Activated CD8-positive, alpha-beta T cell treated with anti-CD3 and anti-CD28 coated beads for 36 hours (primary cell): ENCODE measurements around the gene TOPORS. TPM values are rescaled to one million over a fixed set of nuclear protein-coding genes. Genes with fewer than 3 reads are reported as not detected.
A peak's percentile ranks its signal among the peaks of the same experiment; 100 is the strongest.
"Not testable (repeated sequence)": the region's sequence is repeated elsewhere in the genome, so short reads cannot be mapped to it uniquely, and the experiment has no call there.

Experiments
- ATAC-seq: fragments of 200-7000 bp; cut with Tn5 transposase; one replicate; pipeline ENCODE4 v1.10.0; 2021; ENCODE audit warnings: mild to moderate bottlenecking, moderate library complexity
- CTCF ChIA-PET: fragments of 350-600 bp; sonication (Branson Sonifier 250); formaldehyde crosslinking; loops from one replicate; lab custom pipeline; 2021; ENCODE audit warnings: antibody characterized with exemption; lab: Charles Lee
- POLR2A ChIA-PET: fragments of 350-600 bp; sonication (Branson Sonifier 250); formaldehyde crosslinking; loops from one replicate; lab custom pipeline; 2021; ENCODE audit warnings: antibody characterized with exemption; lab: Charles Lee
- DNase-seq: peaks from one replicate; pipeline ENCODE4 v3.0.0-alpha.2; 2020
- H3K27ac Mint-ChIP-seq: one replicate; pipeline ENCODE4 v1.8.0; 2021; ENCODE audit warnings: mild to moderate bottlenecking, mixed read lengths
- H3K27me3 Mint-ChIP-seq: one replicate; pipeline ENCODE4 v1.8.0; 2021; ENCODE audit warnings: mixed read lengths
- H3K36me3 Mint-ChIP-seq: one replicate; pipeline ENCODE4 v1.8.0; 2021; ENCODE audit warnings: low read depth, mixed read lengths
- H3K4me1 Mint-ChIP-seq: one replicate; pipeline ENCODE4 v1.8.0; 2021; ENCODE audit warnings: low read depth, mixed read lengths
- H3K4me3 Mint-ChIP-seq: one replicate; pipeline ENCODE4 v1.8.0; 2021; ENCODE audit warnings: mild to moderate bottlenecking, moderate library complexity, mixed read lengths
- H3K9me3 Mint-ChIP-seq: one replicate; pipeline ENCODE4 v1.8.0; 2021; ENCODE audit warnings: mixed read lengths
- CTCF ChIP-seq: fragments of 200-600 bp; IDR thresholded peaks from one replicate; pipeline ENCODE4 v1.8.0; 2022; ENCODE audit warnings: antibody characterized with exemption, mild to moderate bottlenecking
- intact Hi-C: fragments of 100-400 bp; cut with micrococcal nuclease; formaldehyde crosslinking; loops from one replicate; pipeline ENCODE4 v1.10.0; 2022
- total RNA-seq, 2 experiments: library from RNA; stranded (reverse); gene quantifications; one replicate each; pipeline ENCODE4 v1.2.3, GENCODE V29; 2021

Gene TOPORS
- total RNA-seq, 2 experiments from 2014 or later, result 13.3 to 14.2 TPM

- TF ChIP-seq CTCF, result no peak
- no peak for ATAC-seq
- ChIA-PET CTCF (interaction anchor here (0.9 to 3.8 kb wide), 6 partner anchors 11 to 175 kb away, joined by 3 to 26 read pairs (median 10); partner anchors contain the start of genes NDUFB6 and RIGI), POLR2A (interaction anchor here (0.8 kb wide), 1 partner anchor 18 kb away, joined by 3 read pairs; no protein-coding TSS in a partner anchor)
- Mint-ChIP-seq H3K4me1 (peaks cover 37% of the 10 kb centered on the region), H3K27me3 (no peaks in the 10 kb centered on the region), H3K36me3 (peaks cover 32% of the 10 kb centered on the region), H3K27ac (peak overlapping the region; percentile 49), H3K4me3 (no peak overlapping the region), H3K9me3 (no peaks in the 10 kb centered on the region)
- intact Hi-C loops, result no loop called here
- no peak for DNase-seq
These were observed 1.7 kb upstream of the TOPORS start for GRCh38 chr9:32554107-32554506.

- no peak for TF ChIP-seq CTCF
- Mint-ChIP-seq H3K4me1 (peaks cover 50% of the 10 kb centered on the region), H3K27ac (peak overlapping the region; percentile 100), H3K36me3 (peaks cover 39% of the 10 kb centered on the region), H3K9me3 (no peaks in the 10 kb centered on the region), H3K27me3 (no peaks in the 10 kb centered on the region), H3K4me3 (peak overlapping the region; percentile 86)
- POLR2A ChIA-PET, result interaction anchor here (0.7 to 2.7 kb wide), 11 partner anchors 11 to 482 kb away, joined by 3 to 13 read pairs (median 4); partner anchors contain the start of genes DNAJA1, NDUFB6 and RIGI
- CTCF ChIA-PET, result interaction anchor here (0.6 to 3.8 kb wide), 14 partner anchors 8 to 172 kb away, joined by 3 to 26 read pairs (median 4); partner anchors contain the start of genes ACO1, NDUFB6 and RIGI
- DNase-seq (peak; percentile 76), ATAC-seq (peak; percentile 40)
- intact Hi-C loops, result loop anchor here (1.0 to 2.0 kb wide), 2 partner anchors 22 to 25 kb away; partner anchors contain the start of genes NDUFB6 and RIGI
These were observed 922 bp downstream of the TOPORS start for GRCh38 chr9:32551276-32552051.

GRCh38 chr9:32550562-32551275 is 1.7 kb downstream of the TOPORS start:
- H3K36me3 Mint-ChIP-seq, result peaks cover 37% of the 10 kb centered on the region
- peak; percentile 72 for ATAC-seq
- no peaks in the 10 kb centered on the region for H3K27me3 Mint-ChIP-seq
- peak; percentile 95 for DNase-seq
- peaks cover 51% of the 10 kb centered on the region for H3K4me1 Mint-ChIP-seq
- H3K27ac Mint-ChIP-seq, result peak overlapping the region; percentile 100
- H3K4me3 Mint-ChIP-seq, result peak overlapping the region; percentile 86
- ChIA-PET POLR2A (interaction anchor here (0.6 to 2.7 kb wide), 10 partner anchors 10 to 475 kb away, joined by 3 to 13 read pairs (median 4); partner anchors contain the start of genes DNAJA1, NDUFB6 and RIGI), CTCF (interaction anchor here (0.6 to 3.7 kb wide), 8 partner anchors 15 to 594 kb away, joined by 3 to 22 read pairs (median 6); partner anchors contain the start of genes NDUFB6 and RIGI)
- TF ChIP-seq CTCF, result no peak
- intact Hi-C loops, result loop anchor here (2.0 kb wide), 1 partner anchor 24 kb away; the partner anchor contains the start of gene RIGI
- H3K9me3 Mint-ChIP-seq, result no peaks in the 10 kb centered on the region

- ATAC-seq (no peak), DNase-seq (no peak)
- H3K27ac Mint-ChIP-seq, result peak overlapping the region; percentile 76
- H3K4me1 Mint-ChIP-seq, result peaks cover 49% of the 10 kb centered on the region
- no peaks in the 10 kb centered on the region for H3K27me3 Mint-ChIP-seq
- CTCF ChIA-PET, result interaction anchor here (0.6 to 3.7 kb wide), 9 partner anchors 16 to 595 kb away, joined by 3 to 22 read pairs (median 9); partner anchors contain the start of genes NDUFB6 and RIGI
- H3K36me3 Mint-ChIP-seq, result peaks cover 37% of the 10 kb centered on the region
- POLR2A ChIA-PET, result interaction anchor here (0.6 to 2.7 kb wide), 8 partner anchors 9 to 475 kb away, joined by 3 to 13 read pairs (median 5); partner anchors contain the start of genes DNAJA1, NDUFB6 and RIGI
- no peaks in the 10 kb centered on the region for H3K9me3 Mint-ChIP-seq
- no peak for TF ChIP-seq CTCF
- peak overlapping the region; percentile 86 for H3K4me3 Mint-ChIP-seq
- intact Hi-C loops, result loop anchor here (2.0 kb wide), 1 partner anchor 23 kb away; the partner anchor contains the start of gene RIGI
These were observed 2.2 kb downstream of the TOPORS start for GRCh38 chr9:32550150-32550561.

- H3K4me3 Mint-ChIP-seq, ATAC-seq, H3K9me3 Mint-ChIP-seq, H3K27me3 Mint-ChIP-seq, POLR2A ChIA-PET, intact Hi-C loops, DNase-seq, H3K27ac Mint-ChIP-seq: not testable (repeated sequence)
- CTCF ChIA-PET, result interaction anchor here (1.0 to 2.9 kb wide), 4 partner anchors 25 to 170 kb away, joined by 3 to 17 read pairs (median 6); partner anchors contain the start of gene NDUFB6
- peaks cover 40% of the 10 kb centered on the region for H3K36me3 Mint-ChIP-seq
- H3K4me1 Mint-ChIP-seq, result peaks cover 33% of the 10 kb centered on the region
These were observed 4.2 kb downstream of the TOPORS start for GRCh38 chr9:32548213-32548612.
